Mesenteric fat pad (tissue), 1 donor: ENCODE data around the gene FGGY. TPM values are rescaled to one million over a fixed set of nuclear protein-coding genes. Genes with fewer than 3 reads are reported as not detected.
"Not testable (repeated sequence)": the region's sequence is repeated elsewhere in the genome, so short reads cannot be mapped to it uniquely, and the experiment has no call there.

ENCODE experiments used
- DNase-seq: peaks from one replicate; pipeline ENCODE4 v3.0.0-alpha.2; 2020; ENCODE audit warnings: low spot score
- total RNA-seq: library from RNA; stranded (reverse); fragmentation: NEBNext Ultra II Directional; extraction: Animal tissue kit (Norgen Biotek cat#: 25700); gene quantifications from one replicate; pipeline ENCODE4 v1.2.1, GENCODE V29; 2021
- donor health status: DM: yes; HTN: yes; CAD: no.

FGGY gene
- total RNA-seq, 1 donor from 2014 or later = 13.8 TPM

GRCh38 chr1:59478822-59479221 is 181.9 kb downstream of the FGGY start:
- DNase-seq = no peak

- DNase-seq = no peak
Measured at GRCh38 chr1:59480188-59480888, 183.4 kb downstream of the FGGY start.

GRCh38 chr1:59481881-59482505 is 185.1 kb downstream of the FGGY start:
- no peak for DNase-seq

- DNase-seq = no peak
Measured at GRCh38 chr1:59482986-59483385, 186.1 kb downstream of the FGGY start.

GRCh38 chr1:59484096-59484495 is 187.2 kb downstream of the FGGY start:
- no peak for DNase-seq

- no peak for DNase-seq
Measured at GRCh38 chr1:59485171-59485570, 188.3 kb downstream of the FGGY start.

GRCh38 chr1:59485949-59486348 is 189.1 kb downstream of the FGGY start:
- no peak for DNase-seq

GRCh38 chr1:59486615-59487014 is 189.7 kb downstream of the FGGY start:
- no peak for DNase-seq

GRCh38 chr1:59487335-59488031 is 190.6 kb downstream of the FGGY start:
- no peak for DNase-seq

GRCh38 chr1:59492500-59492899 is 195.6 kb downstream of the FGGY start:
- no peak for DNase-seq

GRCh38 chr1:59494145-59494833 is 197.4 kb downstream of the FGGY start:
- no peak for DNase-seq

GRCh38 chr1:59496156-59496555 is 199.3 kb downstream of the FGGY start:
- DNase-seq = not testable (repeated sequence)

- no peak for DNase-seq
Measured at GRCh38 chr1:59497616-59498015, 200.7 kb downstream of the FGGY start.

- DNase-seq = no peak
Measured at GRCh38 chr1:59498640-59499039, 201.7 kb downstream of the FGGY start.

- no peak for DNase-seq
Measured at GRCh38 chr1:59499273-59499942, 202.5 kb downstream of the FGGY start.

- no peak for DNase-seq
Measured at GRCh38 chr1:59499943-59500569, 203.2 kb downstream of the FGGY start.

- DNase-seq = no peak
Measured at GRCh38 chr1:59500950-59501742, 204.3 kb downstream of the FGGY start.

- DNase-seq = no peak
Measured at GRCh38 chr1:59502009-59502691, 205.3 kb downstream of the FGGY start.

- no peak for DNase-seq
Measured at GRCh38 chr1:59504276-59504675, 207.4 kb downstream of the FGGY start.
